Cardiac muscle cell (in vitro differentiated cells and primary cell): ENCODE results near the gene RASSF8. TPM values are rescaled to one million over a fixed set of nuclear protein-coding genes. Genes with fewer than 3 reads are reported as not detected.
A peak's percentile ranks its signal among the peaks of the same experiment; 100 is the strongest.

Experiments
- DNase-seq, 2 donors: peaks; one replicate each; pipeline versions ENCODE4 v3.0.0 to v3.0.0-alpha.2; 2010 to 2017; ENCODE audit warnings: low read depth in 1 of 2, low spot score in 1 of 2
- H3K27ac ChIP-seq: fragments of 200-600 bp; sonication (generic); 2 replicates; pipeline ENCODE4 v1.5.1; 2016
- H3K27me3 ChIP-seq: fragments of 200-600 bp; sonication (generic); 2 replicates; pipeline ENCODE4 v1.6.0; 2016; ENCODE audit warnings: control low read depth
- H3K36me3 ChIP-seq: fragments of 200-600 bp; sonication (generic); 2 replicates; pipeline ENCODE4 v1.5.1; 2016; ENCODE audit warnings: control low read depth
- H3K4me1 ChIP-seq: fragments of 200-600 bp; sonication (generic); 2 replicates; pipeline ENCODE4 v1.8.1; 2017; ENCODE audit warnings: low read depth, mild to moderate bottlenecking, mixed run types
- H3K4me3 ChIP-seq: fragments of 200-600 bp; sonication (generic); 2 replicates; pipeline ENCODE4 v1.5.1; 2016; ENCODE audit warnings: mild to moderate bottlenecking
- H3K9me3 ChIP-seq: fragments of 200-600 bp; sonication (generic); 2 replicates; pipeline ENCODE4 v1.5.1; 2017; ENCODE audit warnings: low read depth, mild to moderate bottlenecking, control low read depth
- polyA plus RNA-seq: library from polyadenylated mRNA; unstranded; fragments of >200 nt; fragmentation: Nextera tagmentation; extraction: Ambion mirVana; gene quantifications from 2 replicates; pipeline ENCODE4 v1.2.1, GENCODE V29; 2016
- total RNA-seq: library from RNA; depleted of rRNA; stranded (reverse); fragments of >200 nt; gene quantifications from 2 replicates; pipeline ENCODE4 v1.2.3, GENCODE V29; 2016
- TF ChIP-seq, protein P1 (sequence below): IDR thresholded peaks from 2 replicates; pipeline ENCODE4 v1.5.1; 2012; ENCODE audit warnings: low read depth, mild to moderate bottlenecking, low read length

Gene RASSF8
- total and polyA plus RNA-seq, 2 experiments from 2014 or later: 25.2 to 56.4 TPM

DNA sequence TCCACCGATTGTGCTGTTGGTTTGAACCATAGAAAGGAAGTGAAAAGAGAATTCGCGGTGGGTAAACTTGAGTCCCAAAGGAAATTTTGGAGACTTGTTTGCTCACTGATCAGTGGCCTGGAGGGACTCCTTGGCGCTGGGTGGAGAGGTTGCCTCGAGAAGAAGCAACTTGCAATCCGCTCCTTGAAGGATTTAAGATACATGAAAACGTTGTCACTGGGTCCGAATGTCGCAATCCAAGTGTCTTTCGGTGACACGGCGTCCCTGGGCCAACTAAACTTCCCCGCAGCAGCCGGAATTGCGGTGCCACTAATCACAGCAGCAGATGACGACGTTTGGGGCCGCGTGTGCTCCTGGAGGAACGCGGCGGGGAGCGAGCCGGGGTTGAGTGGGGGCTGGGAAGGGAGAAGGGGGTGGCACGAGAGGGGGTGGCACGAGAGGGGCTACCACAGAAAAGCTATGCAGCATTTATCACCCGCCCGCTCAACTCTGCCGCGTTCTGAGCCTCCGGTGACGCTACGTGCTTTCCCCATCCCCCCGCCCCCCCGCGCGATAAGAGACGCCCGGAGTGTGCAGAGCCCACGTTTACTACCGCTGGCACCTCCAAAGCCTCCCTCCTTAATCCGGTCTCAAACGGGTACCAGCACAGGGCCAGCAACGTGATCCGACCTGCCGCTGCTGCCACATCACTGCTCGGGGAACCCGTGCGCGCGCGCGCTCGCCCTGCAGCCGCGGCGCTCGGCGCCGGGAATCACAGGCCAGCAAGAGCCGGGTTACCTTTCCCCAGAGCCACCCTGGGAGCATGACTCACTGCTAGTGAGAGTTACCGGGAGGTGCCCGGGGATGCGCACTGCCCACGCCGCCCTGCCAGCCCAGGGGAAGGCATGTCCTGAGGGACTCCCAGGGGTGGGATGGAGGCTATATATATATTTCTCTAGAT, 167.2 kb downstream of the RASSF8 start:
- Histone ChIP-seq H3K4me3 (peak overlapping the region; percentile 45), H3K27ac (no peak overlapping the region), H3K36me3 (no peaks in the 10 kb centered on the region), H3K9me3 (no peaks in the 10 kb centered on the region), H3K4me1 (no peaks in the 10 kb centered on the region), H3K27me3 (peaks cover 93% of the 10 kb centered on the region)
- TF ChIP-seq, protein P1, sequence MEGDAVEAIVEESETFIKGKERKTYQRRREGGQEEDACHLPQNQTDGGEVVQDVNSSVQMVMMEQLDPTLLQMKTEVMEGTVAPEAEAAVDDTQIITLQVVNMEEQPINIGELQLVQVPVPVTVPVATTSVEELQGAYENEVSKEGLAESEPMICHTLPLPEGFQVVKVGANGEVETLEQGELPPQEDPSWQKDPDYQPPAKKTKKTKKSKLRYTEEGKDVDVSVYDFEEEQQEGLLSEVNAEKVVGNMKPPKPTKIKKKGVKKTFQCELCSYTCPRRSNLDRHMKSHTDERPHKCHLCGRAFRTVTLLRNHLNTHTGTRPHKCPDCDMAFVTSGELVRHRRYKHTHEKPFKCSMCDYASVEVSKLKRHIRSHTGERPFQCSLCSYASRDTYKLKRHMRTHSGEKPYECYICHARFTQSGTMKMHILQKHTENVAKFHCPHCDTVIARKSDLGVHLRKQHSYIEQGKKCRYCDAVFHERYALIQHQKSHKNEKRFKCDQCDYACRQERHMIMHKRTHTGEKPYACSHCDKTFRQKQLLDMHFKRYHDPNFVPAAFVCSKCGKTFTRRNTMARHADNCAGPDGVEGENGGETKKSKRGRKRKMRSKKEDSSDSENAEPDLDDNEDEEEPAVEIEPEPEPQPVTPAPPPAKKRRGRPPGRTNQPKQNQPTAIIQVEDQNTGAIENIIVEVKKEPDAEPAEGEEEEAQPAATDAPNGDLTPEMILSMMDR: no peak
- peak; percentile 76 to 82 for DNase-seq

DNA sequence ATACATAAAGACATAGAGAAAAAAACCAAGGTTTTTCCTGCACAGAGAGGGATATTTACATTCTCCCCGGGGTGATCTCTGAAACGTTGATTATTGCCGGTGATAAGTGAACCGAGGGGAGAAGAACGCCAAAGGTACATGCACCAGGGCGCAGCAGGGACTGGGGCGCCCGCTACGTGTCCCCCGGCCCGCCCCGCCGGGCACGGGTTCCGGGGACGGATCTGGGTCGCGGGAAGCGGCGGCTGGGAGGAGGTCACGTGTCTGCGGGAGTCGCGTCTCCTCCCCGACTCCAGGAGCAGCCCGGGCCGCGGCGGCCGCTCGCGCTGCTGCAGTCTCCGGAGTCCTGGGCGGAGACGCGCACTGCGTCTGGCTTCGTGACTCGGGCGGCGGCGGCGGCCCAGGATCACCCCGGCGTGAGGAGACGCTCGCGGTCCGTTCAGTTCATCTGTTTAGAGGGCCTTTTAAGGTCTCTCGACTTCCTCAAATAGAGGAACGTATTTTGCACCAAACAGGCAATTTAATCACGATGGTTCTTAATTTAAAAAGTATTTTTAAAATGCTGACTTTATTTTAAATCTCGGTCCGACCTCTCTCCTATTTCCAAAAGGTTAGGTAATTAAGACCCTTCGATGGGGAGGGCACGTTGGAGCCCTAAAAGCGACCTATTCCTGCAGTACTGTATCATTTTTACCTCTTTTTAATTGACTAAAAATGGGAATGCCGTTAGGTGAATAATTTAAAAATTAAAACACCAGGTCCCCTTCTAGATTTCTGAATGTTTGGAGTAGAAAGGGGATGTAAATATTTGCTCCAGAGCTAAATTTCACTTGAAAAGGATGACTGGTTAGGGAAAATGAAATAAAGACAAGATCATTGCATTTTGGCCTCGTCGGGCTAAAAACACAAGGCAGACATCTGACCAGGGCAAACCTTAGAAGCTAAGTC, 168.1 kb downstream of the RASSF8 start:
- H3K4me1 ChIP-seq: no peaks in the 10 kb centered on the region
- peaks cover 93% of the 10 kb centered on the region for H3K27me3 ChIP-seq
- DNase-seq: peak; percentile 90 to 91
- peak overlapping the region; percentile 45 for H3K4me3 ChIP-seq
- no peaks in the 10 kb centered on the region for H3K36me3 ChIP-seq
- H3K27ac ChIP-seq: no peak overlapping the region
- no peaks in the 10 kb centered on the region for H3K9me3 ChIP-seq
- TF ChIP-seq, protein P1: peak; percentile 16

DNA sequence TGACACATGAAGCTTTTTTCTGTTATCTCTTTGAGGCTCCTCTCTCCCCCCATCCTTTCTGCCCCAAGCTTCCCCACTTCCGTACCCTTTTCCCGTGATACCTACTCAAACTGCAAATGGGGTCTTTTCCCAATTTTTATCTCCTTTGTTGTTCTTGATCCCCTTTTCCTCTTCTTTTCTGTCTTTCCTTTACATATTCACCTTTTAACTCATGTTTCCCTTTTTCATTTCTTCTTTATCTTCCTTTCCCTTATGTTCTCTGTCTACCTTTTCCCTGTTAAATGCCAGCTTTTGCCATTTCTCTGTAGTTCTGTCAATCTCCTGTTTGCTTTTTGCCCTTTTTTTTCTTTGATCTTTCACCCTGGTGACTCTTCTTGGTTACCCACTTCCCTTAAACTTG, 168.9 kb downstream of the RASSF8 start:
- H3K36me3 ChIP-seq: no peaks in the 10 kb centered on the region
- no peaks in the 10 kb centered on the region for H3K9me3 ChIP-seq
- DNase-seq: no peak
- H3K4me3 ChIP-seq: no peak overlapping the region
- TF ChIP-seq, protein P1: no peak
- H3K4me1 ChIP-seq: no peaks in the 10 kb centered on the region
- H3K27ac ChIP-seq: no peak overlapping the region
- peaks cover 93% of the 10 kb centered on the region for H3K27me3 ChIP-seq

DNA sequence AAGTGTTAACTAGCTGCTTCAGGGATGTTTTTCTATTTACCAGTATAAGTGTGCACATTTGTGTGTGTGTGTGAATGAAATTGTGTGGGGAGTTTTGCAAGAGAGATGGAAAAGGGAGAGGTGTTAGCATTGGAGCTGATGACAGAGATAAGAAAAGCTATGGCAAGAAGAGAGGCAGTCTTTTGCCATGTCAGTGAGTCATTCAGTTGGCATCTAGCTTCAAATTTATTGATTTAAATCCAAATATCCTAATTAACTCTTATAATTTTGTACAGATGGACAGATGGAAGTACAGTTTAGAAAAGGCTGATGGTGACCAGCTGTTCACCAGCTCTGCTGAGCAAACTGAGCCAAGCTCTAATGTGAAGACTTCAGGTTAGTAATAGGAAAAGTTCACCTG, 169.7 kb downstream of the RASSF8 start:
- peaks cover 93% of the 10 kb centered on the region for H3K27me3 ChIP-seq
- TF ChIP-seq, protein P1: no peak

More for the DNA sequence above, 169.7 kb downstream of the RASSF8 start:
- H3K36me3 ChIP-seq: no peaks in the 10 kb centered on the region
- no peak for DNase-seq
- no peak overlapping the region for H3K4me3 ChIP-seq
- H3K4me1 ChIP-seq: no peaks in the 10 kb centered on the region
- H3K27ac ChIP-seq: no peak overlapping the region
- H3K9me3 ChIP-seq: no peaks in the 10 kb centered on the region

Other genes starting within 250 kb of the RASSF8 start
- 0.24 and 1.3 TPM in 2 replicates for gene BHLHE41, start 166.4 kb downstream of the RASSF8 start, total RNA-seq
- gene BHLHE41, start 166.4 kb downstream of the RASSF8 start, polyA plus RNA-seq: 0.46 and 0.77 TPM in 2 replicates
- gene SSPN, start 236.9 kb downstream of the RASSF8 start, total RNA-seq: 4.0 and 9.2 TPM in 2 replicates
- 1.4 and 3.5 TPM in 2 replicates for gene SSPN, start 236.9 kb downstream of the RASSF8 start, polyA plus RNA-seq